DOHH2 (cell line): ENCODE measurements around the gene EML6.

ENCODE experiments used
- H3F3A ChIP-seq: fragments of 200-600 bp; sonication (generic), shearing (Covaris generic); 2 replicates; pipeline ENCODE4 v1.6.0; 2016; ENCODE audit warnings: antibody characterized with exemption, mild to moderate bottlenecking; ENCODE audit not compliant: control insufficient read depth, insufficient read depth
- H3K27ac ChIP-seq: fragments of 200-600 bp; sonication (generic); 2 replicates; pipeline ENCODE4 v1.5.1; 2014; ENCODE audit warnings: low read depth, mild to moderate bottlenecking, low read length, moderate library complexity
- H3K27me3 ChIP-seq: fragments of 200-600 bp; sonication (generic); 2 replicates; pipeline ENCODE4 v1.6.1; 2014; ENCODE audit warnings: mild to moderate bottlenecking, low read length, mixed read lengths; ENCODE audit not compliant: control insufficient read depth
- H3K36me3 ChIP-seq: fragments of 200-600 bp; sonication (generic); 2 replicates; pipeline ENCODE4 v1.6.1; 2014; ENCODE audit warnings: mild to moderate bottlenecking, low read length, moderate library complexity, mixed read lengths; ENCODE audit not compliant: control insufficient read depth
- H3K4me1 ChIP-seq: fragments of 200-600 bp; sonication (generic); 2 replicates; pipeline ENCODE4 v1.6.1; 2014; ENCODE audit warnings: mild to moderate bottlenecking, low read length, mixed read lengths; ENCODE audit not compliant: control insufficient read depth
- H3K4me2 ChIP-seq: fragments of 200-600 bp; sonication (generic); 2 replicates; pipeline ENCODE4 v1.6.0; 2014; ENCODE audit warnings: mild to moderate bottlenecking, low read length, moderate library complexity
- H3K4me3 ChIP-seq: fragments of 200-600 bp; sonication (generic); 2 replicates; pipeline ENCODE4 v1.5.1; 2014; ENCODE audit warnings: mild to moderate bottlenecking, low read length, mixed read lengths
- H3K79me2 ChIP-seq: fragments of 200-600 bp; sonication (generic); 2 replicates; pipeline ENCODE4 v1.6.1; 2014; ENCODE audit warnings: mild to moderate bottlenecking, low read length, mixed read lengths; ENCODE audit not compliant: control insufficient read depth
- H3K9me2 ChIP-seq: fragments of 200-600 bp; sonication (generic); replicated peaks from 2 replicates; pipeline ENCODE4 v1.6.1; 2014; ENCODE audit warnings: mild to moderate bottlenecking, low read length, mixed read lengths; ENCODE audit not compliant: control insufficient read depth
- H3K9me3 ChIP-seq: fragments of 200-600 bp; sonication (generic); 2 replicates; pipeline ENCODE4 v1.6.1; 2014; ENCODE audit warnings: antibody characterized with exemption, low read length, mixed read lengths; ENCODE audit not compliant: control insufficient read depth, insufficient read depth
- H4K20me1 ChIP-seq: fragments of 200-600 bp; sonication (generic); 2 replicates; pipeline ENCODE4 v1.6.0; 2014; ENCODE audit warnings: low read depth, mild to moderate bottlenecking, antibody characterized with exemption, low read length, moderate library complexity; ENCODE audit not compliant: control insufficient read depth, insufficient read depth
- EZH2phosphoT487 ChIP-seq: fragments of 200-600 bp; sonication (generic); IDR thresholded peaks from 2 replicates; pipeline ENCODE4 v1.6.1; 2017; ENCODE audit warnings: borderline replicate concordance, mild to moderate bottlenecking, antibody characterized with exemption, low read length, moderate library complexity, mixed read lengths
- TF ChIP-seq, protein P1 (sequence below): fragments of 200-600 bp; sonication (generic); IDR thresholded peaks from one replicate; pipeline ENCODE4 v1.5.1; 2014; ENCODE audit warnings: antibody characterized with exemption, mild to moderate bottlenecking, low read depth, low read length; ENCODE audit not compliant: poor library complexity, severe bottlenecking

EML6 gene

DNA sequence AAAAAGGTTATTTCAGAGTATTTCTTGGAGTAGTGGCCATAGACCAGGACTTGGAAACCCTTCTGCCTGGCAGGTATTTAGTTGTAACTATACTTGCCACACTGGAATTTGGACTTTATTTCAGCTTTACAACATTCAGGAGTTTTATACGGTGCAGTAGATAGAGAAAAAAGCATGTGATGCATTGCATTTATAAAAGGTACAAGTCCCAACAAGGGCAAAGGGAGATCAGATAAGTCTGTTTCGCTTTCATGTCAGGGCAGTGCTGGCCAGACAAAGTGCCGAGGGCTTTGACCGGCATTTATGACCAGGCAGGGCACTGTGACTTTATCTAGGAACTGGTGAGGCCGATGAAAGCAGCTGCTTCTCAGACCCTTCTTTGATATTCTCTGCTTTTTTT lies 181.4 kb downstream of the EML6 start:
- no peak overlapping the region for H3K4me2 ChIP-seq
- no peaks in the 10 kb centered on the region for H3F3A ChIP-seq
- H3K4me1 ChIP-seq = no peaks in the 10 kb centered on the region
- no peak overlapping the region for H3K4me3 ChIP-seq
- H3K9me3 ChIP-seq = no peaks in the 10 kb centered on the region
- no peaks in the 10 kb centered on the region for H4K20me1 ChIP-seq
- H3K79me2 ChIP-seq = no peaks in the 10 kb centered on the region
- TF ChIP-seq, protein P1, sequence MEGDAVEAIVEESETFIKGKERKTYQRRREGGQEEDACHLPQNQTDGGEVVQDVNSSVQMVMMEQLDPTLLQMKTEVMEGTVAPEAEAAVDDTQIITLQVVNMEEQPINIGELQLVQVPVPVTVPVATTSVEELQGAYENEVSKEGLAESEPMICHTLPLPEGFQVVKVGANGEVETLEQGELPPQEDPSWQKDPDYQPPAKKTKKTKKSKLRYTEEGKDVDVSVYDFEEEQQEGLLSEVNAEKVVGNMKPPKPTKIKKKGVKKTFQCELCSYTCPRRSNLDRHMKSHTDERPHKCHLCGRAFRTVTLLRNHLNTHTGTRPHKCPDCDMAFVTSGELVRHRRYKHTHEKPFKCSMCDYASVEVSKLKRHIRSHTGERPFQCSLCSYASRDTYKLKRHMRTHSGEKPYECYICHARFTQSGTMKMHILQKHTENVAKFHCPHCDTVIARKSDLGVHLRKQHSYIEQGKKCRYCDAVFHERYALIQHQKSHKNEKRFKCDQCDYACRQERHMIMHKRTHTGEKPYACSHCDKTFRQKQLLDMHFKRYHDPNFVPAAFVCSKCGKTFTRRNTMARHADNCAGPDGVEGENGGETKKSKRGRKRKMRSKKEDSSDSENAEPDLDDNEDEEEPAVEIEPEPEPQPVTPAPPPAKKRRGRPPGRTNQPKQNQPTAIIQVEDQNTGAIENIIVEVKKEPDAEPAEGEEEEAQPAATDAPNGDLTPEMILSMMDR = no peak
- no peak for TF ChIP-seq EZH2phosphoT487
- H3K27ac ChIP-seq = no peak overlapping the region
- peaks cover 10% of the 10 kb centered on the region for H3K36me3 ChIP-seq
- H3K27me3 ChIP-seq = no peaks in the 10 kb centered on the region
- H3K9me2 ChIP-seq = no peaks in the 10 kb centered on the region

DNA sequence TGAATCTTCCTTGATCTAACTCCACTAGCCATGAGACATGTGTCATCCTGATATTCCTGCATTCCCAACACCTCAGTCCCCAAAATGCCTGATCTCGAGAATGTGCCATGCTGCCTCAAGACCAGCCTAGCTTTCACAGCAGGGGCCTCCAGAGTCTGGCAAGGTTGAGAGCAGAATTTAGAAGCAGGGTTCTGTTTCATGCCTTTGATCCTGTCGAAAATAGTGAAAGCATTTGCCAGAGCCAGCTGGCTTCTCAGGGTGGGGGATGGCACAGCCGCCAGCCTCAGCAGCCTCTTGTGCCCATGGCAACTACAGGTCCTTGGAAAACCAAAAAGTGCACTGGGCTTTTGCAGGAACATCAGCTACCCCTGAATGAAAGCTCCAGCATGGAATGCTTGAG lies 183.3 kb downstream of the EML6 start:
- Histone ChIP-seq H4K20me1 (no peaks in the 10 kb centered on the region), H3K27ac (no peak overlapping the region), H3K4me1 (no peaks in the 10 kb centered on the region), H3K9me3 (no peaks in the 10 kb centered on the region), H3K4me3 (no peak overlapping the region), H3K27me3 (no peaks in the 10 kb centered on the region), H3F3A (no peaks in the 10 kb centered on the region; the same call in 1 of the 2 replicates), H3K79me2 (no peaks in the 10 kb centered on the region), H3K9me2 (no peaks in the 10 kb centered on the region), H3K36me3 (peaks cover 14% of the 10 kb centered on the region), H3K4me2 (no peak overlapping the region)
- TF ChIP-seq EZH2phosphoT487 = no peak
- TF ChIP-seq, protein P1 = no peak

DNA sequence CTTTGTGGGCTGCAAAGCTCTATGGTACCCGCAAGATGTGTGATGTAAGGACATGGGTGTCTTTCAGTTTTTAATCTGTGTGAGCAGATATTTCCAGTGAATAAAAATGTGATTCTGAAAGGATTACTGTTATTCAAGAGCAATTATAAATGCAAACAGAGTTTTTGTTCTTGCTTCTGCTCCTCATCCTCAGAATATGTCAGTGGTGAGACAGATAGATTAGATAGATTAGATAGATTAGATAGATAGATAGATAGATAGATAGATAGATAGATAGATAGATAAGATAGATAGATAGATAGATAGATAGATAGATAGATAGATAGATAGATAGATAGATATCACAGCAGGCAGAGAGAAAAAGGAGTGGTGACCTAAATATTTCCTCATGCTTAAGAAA lies 184.2 kb downstream of the EML6 start:
- Histone ChIP-seq H3K27ac (no peak overlapping the region), H4K20me1 (no peaks in the 10 kb centered on the region), H3K9me3 (no peaks in the 10 kb centered on the region), H3K4me3 (no peak overlapping the region), H3K27me3 (no peaks in the 10 kb centered on the region), H3F3A (no peaks in the 10 kb centered on the region; the same call in 1 of the 2 replicates), H3K79me2 (no peaks in the 10 kb centered on the region), H3K9me2 (no peaks in the 10 kb centered on the region), H3K4me2 (no peak overlapping the region), H3K36me3 (peaks cover 21% of the 10 kb centered on the region), H3K4me1 (no peaks in the 10 kb centered on the region)
- no peak for TF ChIP-seq EZH2phosphoT487
- TF ChIP-seq, protein P1 = no peak
